HEK293 (cell line): ENCODE results near the gene LMNA.

ENCODE experiments used
- GLI4 ChIP-seq: fragments of 450-650 bp; formaldehyde crosslinking; IDR thresholded peaks from 2 replicates; pipeline ENCODE4 v1.5.1; 2016; ENCODE audit warnings: missing biosample characterization, missing genetic modification characterization
- KLF16 ChIP-seq: fragments of 450-650 bp; formaldehyde crosslinking; IDR thresholded peaks from 2 replicates; pipeline ENCODE4 v1.5.1; 2017; ENCODE audit warnings: missing biosample characterization, missing genetic modification characterization
- KLF9 ChIP-seq: fragments of 450-650 bp; formaldehyde crosslinking; IDR thresholded peaks from 2 replicates; pipeline ENCODE4 v1.5.1; 2016; ENCODE audit warnings: missing biosample characterization, missing genetic modification characterization, low read depth
- YY1 ChIP-seq: fragments of 450-650 bp; formaldehyde crosslinking; IDR thresholded peaks from 2 replicates; pipeline ENCODE4 v1.5.1; 2018; ENCODE audit warnings: missing biosample characterization, missing genetic modification characterization
- ZNF324 ChIP-seq: fragments of 450-650 bp; formaldehyde crosslinking; IDR thresholded peaks from 2 replicates; pipeline ENCODE4 v1.5.1; 2016; ENCODE audit warnings: missing biosample characterization, missing genetic modification characterization
- ZNF514 ChIP-seq: fragments of 450-650 bp; formaldehyde crosslinking; IDR thresholded peaks from 2 replicates; pipeline ENCODE4 v1.5.1; 2016; ENCODE audit warnings: missing biosample characterization, missing genetic modification characterization
- ZNF658 ChIP-seq: fragments of 450-650 bp; formaldehyde crosslinking; IDR thresholded peaks from 2 replicates; pipeline ENCODE4; 2016; ENCODE audit warnings: missing biosample characterization, missing genetic modification characterization
- ZNF670 ChIP-seq: fragments of 450-650 bp; formaldehyde crosslinking; IDR thresholded peaks from 2 replicates; pipeline ENCODE4 v1.5.1; 2016; ENCODE audit warnings: missing biosample characterization, missing genetic modification characterization, low read depth
- ZNF792 ChIP-seq: fragments of 450-650 bp; formaldehyde crosslinking; IDR thresholded peaks from 2 replicates; pipeline ENCODE4 v1.5.1; 2016; ENCODE audit warnings: missing biosample characterization, missing genetic modification characterization
- TF ChIP-seq, protein P1 (sequence below): fragments of 450-650 bp; formaldehyde crosslinking; IDR thresholded peaks from 2 replicates; pipeline ENCODE4 v1.5.1; 2016; ENCODE audit warnings: missing biosample characterization, missing genetic modification characterization, low read depth
- TF ChIP-seq, protein P2 (sequence below): fragments of 450-650 bp; formaldehyde crosslinking; IDR thresholded peaks from 2 replicates; pipeline ENCODE4 v1.5.1; 2016; ENCODE audit warnings: missing biosample characterization, missing genetic modification characterization

DNA sequence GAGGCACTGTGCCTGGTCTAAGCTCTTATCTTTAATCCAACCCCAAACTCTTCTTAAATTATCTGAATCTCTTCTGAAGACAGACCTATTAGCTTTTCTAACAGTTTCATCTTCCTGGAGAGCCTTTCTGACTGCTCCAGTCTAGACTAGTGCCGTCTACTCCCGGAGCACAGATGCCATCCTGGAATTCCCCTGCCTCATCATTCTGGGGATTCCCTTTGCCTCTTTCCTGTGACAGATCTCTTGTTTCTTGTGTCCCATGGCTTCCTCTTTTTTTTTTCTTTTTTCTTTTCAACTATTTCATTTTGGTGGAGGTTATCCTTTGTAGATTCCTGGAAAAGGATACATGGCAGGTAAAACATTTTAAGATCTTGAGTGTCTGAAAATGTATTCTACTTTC lies 50.6 kb downstream of the LMNA start:
- no peak for TF ChIP-seq KLF16 (tag by site-specific recombination)
- no peak for TF ChIP-seq ZNF792 (tag by site-specific recombination)
- no peak for TF ChIP-seq ZNF658 (tag by site-specific recombination)
- TF ChIP-seq KLF9 (tag by site-specific recombination), result no peak
- no peak for TF ChIP-seq YY1
- no peak for TF ChIP-seq ZNF324
- TF ChIP-seq, protein P1, sequence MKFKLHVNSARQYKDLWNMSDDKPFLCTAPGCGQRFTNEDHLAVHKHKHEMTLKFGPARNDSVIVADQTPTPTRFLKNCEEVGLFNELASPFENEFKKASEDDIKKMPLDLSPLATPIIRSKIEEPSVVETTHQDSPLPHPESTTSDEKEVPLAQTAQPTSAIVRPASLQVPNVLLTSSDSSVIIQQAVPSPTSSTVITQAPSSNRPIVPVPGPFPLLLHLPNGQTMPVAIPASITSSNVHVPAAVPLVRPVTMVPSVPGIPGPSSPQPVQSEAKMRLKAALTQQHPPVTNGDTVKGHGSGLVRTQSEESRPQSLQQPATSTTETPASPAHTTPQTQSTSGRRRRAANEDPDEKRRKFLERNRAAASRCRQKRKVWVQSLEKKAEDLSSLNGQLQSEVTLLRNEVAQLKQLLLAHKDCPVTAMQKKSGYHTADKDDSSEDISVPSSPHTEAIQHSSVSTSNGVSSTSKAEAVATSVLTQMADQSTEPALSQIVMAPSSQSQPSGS (tag by site-specific recombination), result no peak
- no peak for TF ChIP-seq GLI4 (tag by site-specific recombination)
- TF ChIP-seq, protein P2, sequence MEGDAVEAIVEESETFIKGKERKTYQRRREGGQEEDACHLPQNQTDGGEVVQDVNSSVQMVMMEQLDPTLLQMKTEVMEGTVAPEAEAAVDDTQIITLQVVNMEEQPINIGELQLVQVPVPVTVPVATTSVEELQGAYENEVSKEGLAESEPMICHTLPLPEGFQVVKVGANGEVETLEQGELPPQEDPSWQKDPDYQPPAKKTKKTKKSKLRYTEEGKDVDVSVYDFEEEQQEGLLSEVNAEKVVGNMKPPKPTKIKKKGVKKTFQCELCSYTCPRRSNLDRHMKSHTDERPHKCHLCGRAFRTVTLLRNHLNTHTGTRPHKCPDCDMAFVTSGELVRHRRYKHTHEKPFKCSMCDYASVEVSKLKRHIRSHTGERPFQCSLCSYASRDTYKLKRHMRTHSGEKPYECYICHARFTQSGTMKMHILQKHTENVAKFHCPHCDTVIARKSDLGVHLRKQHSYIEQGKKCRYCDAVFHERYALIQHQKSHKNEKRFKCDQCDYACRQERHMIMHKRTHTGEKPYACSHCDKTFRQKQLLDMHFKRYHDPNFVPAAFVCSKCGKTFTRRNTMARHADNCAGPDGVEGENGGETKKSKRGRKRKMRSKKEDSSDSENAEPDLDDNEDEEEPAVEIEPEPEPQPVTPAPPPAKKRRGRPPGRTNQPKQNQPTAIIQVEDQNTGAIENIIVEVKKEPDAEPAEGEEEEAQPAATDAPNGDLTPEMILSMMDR (tag by site-specific recombination), result no peak
- TF ChIP-seq ZNF514 (tag by site-specific recombination), result no peak
- no peak for TF ChIP-seq ZNF670 (tag by site-specific recombination)
